GM12878 (cell line): ENCODE measurements around the gene NUDT13. TPM values are rescaled to one million over a fixed set of nuclear protein-coding genes. Genes with fewer than 3 reads are reported as not detected.

Source experiments
- ATAC-seq: fragments of 200-7000 bp; cut with Tn5 transposase; 3 replicates; pipeline ENCODE4 v1.9.1; 2020; ENCODE audit warnings: mild to moderate bottlenecking, moderate library complexity
- BruUV-seq: library from RNA; stranded (reverse); fragments of 400-500 nt; replicated peaks from 2 replicates; lab custom pipeline; 2021; lab: Mats Ljungman, UMichigan
- CTCF ChIA-PET: fragments of 300-600 bp; sonication (Branson Sonifier 250); formaldehyde crosslinking; extraction: SDS; loops from one replicate; lab custom pipeline; 2021; ENCODE audit warnings: inconsistent platforms; lab: Yijun Ruan, JAX
- POLR2A ChIA-PET: fragments of 350-600 bp; formaldehyde crosslinking; extraction: SDS; loops from one replicate; lab custom pipeline; 2021; ENCODE audit warnings: inconsistent platforms; lab: Charles Lee
- RAD21 ChIA-PET: fragments of 300-600 bp; sonication (Branson Sonifier 250); formaldehyde crosslinking; loops from one replicate; lab custom pipeline; 2023; ENCODE audit warnings: antibody characterized with exemption; ENCODE audit not compliant: unreplicated experiment; lab: Charles Lee
- SMC1A ChIA-PET: fragments of 300-600 bp; sonication (Branson Sonifier 250); formaldehyde crosslinking; loops from one replicate; lab custom pipeline; 2023; ENCODE audit not compliant: unreplicated experiment, uncharacterized antibody; lab: Charles Lee
- DNase-seq: peaks from one replicate; pipeline ENCODE4 v3.0.0-alpha.2; 2011; ENCODE audit warnings: low read depth, low spot score
- FAIRE-seq: peaks from 3 replicates; lab custom pipeline; 2011; peaks lifted over from hg19 to GRCh38; lab: Jason Lieb, UNC
- H2AFZ ChIP-seq: 2 replicates; pipeline ENCODE4 v1.6.0; 2011; ENCODE audit warnings: low read depth, low read length, control low read depth; ENCODE audit not compliant: control insufficient read depth
- H3K27ac ChIP-seq: 2 replicates; pipeline ENCODE4 v1.5.1; 2011; ENCODE audit warnings: control low read depth; ENCODE audit not compliant: control insufficient read depth, insufficient read depth
- H3K27me3 ChIP-seq, 2 experiments: replicated peaks in 1 of 2; 2 replicates each; pipeline versions ENCODE4 v1.6.0 to v1.6.1; 2011; ENCODE audit warnings: low read length in 1 of 2; ENCODE audit not compliant: control insufficient read depth in 2 of 2, insufficient read depth in 2 of 2
- H3K36me3 ChIP-seq, 2 experiments: 2 replicates each; pipeline ENCODE4 v1.5.1; 2011; ENCODE audit warnings: low read length in 1 of 2; ENCODE audit not compliant: control insufficient read depth in 2 of 2, insufficient read depth in 2 of 2
- H3K4me1 ChIP-seq: 2 replicates; pipeline ENCODE4 v1.6.1; 2011; ENCODE audit warnings: mild to moderate bottlenecking, low read length, moderate library complexity, mixed read lengths; ENCODE audit not compliant: control insufficient read depth, insufficient read depth
- H3K4me2 ChIP-seq: 2 replicates; pipeline ENCODE4 v1.6.0; 2011; ENCODE audit warnings: control low read depth; ENCODE audit not compliant: control insufficient read depth, insufficient read depth
- H3K4me3 ChIP-seq: fragments of 200-600 bp; sonication (generic); 2 replicates; pipeline ENCODE4 v1.5.1; 2016
- H3K79me2 ChIP-seq: 2 replicates; pipeline ENCODE4 v1.6.0; 2011; ENCODE audit warnings: low read length; ENCODE audit not compliant: control insufficient read depth, insufficient read depth
- H3K9ac ChIP-seq: 2 replicates; pipeline ENCODE4 v1.8.0; 2011; ENCODE audit warnings: low read length, control low read depth, mixed read lengths; ENCODE audit not compliant: control insufficient read depth, insufficient read depth
- H3K9me3 ChIP-seq: replicated peaks from 3 replicates; pipeline ENCODE4 v1.5.1; 2011; ENCODE audit warnings: mild to moderate bottlenecking, low read length; ENCODE audit not compliant: control insufficient read depth, insufficient read depth
- H4K20me1 ChIP-seq: 2 replicates; pipeline ENCODE4 v1.6.0; 2011; ENCODE audit not compliant: control insufficient read depth, insufficient read depth
- BMI1 ChIP-seq: fragments of 450-650 bp; IDR thresholded peaks from 2 replicates; pipeline ENCODE4 v1.6.1; 2016; ENCODE audit warnings: mild to moderate bottlenecking, moderate library complexity, borderline replicate concordance
- CBX5 ChIP-seq: sonication (generic); IDR thresholded peaks from 2 replicates; pipeline ENCODE4 v1.6.1; 2016; ENCODE audit warnings: low read depth, moderate library complexity, mild to moderate bottlenecking, inconsistent platforms
- EED ChIP-seq: sonication (generic); IDR thresholded peaks from 2 replicates; pipeline ENCODE4 v1.6.1; 2016; ENCODE audit warnings: antibody characterized with exemption, low read depth
- ETV6 ChIP-seq, 2 experiments: fragments of 450-650 bp in 1 of 2; IDR thresholded peaks in 1 of 2; conservative IDR thresholded peaks in 1 of 2; 2 replicates each; pipeline ENCODE4 v1.6.1; 2014; ENCODE audit warnings: antibody characterized with exemption in 1 of 2, borderline replicate concordance in 1 of 2, low read depth in 1 of 2, mild to moderate bottlenecking in 1 of 2, moderate library complexity in 1 of 2
- FOXK2 ChIP-seq: fragments of 450-650 bp; IDR thresholded peaks from 2 replicates; pipeline ENCODE4 v1.6.1; 2017; ENCODE audit warnings: mild to moderate bottlenecking, moderate library complexity
- HDAC6 ChIP-seq: fragments of 200-600 bp; sonication (generic); IDR thresholded peaks from one replicate; pipeline ENCODE4 v1.8.0; 2017; ENCODE audit warnings: antibody characterized with exemption; ENCODE audit not compliant: unreplicated experiment
- IRF4 ChIP-seq: IDR thresholded peaks from 2 replicates; pipeline ENCODE4 v1.6.1; 2011; ENCODE audit warnings: low read depth, low read length
- NBN ChIP-seq: fragments of 450-650 bp; IDR thresholded peaks from 2 replicates; pipeline ENCODE4 v1.6.1; 2016
- NFYA ChIP-seq: IDR thresholded peaks from 2 replicates; pipeline ENCODE4 v1.6.1; 2011; ENCODE audit warnings: low read depth, mild to moderate bottlenecking, low read length, improper control_type of control experiment, borderline replicate concordance
- NFYB ChIP-seq: IDR thresholded peaks from 2 replicates; pipeline ENCODE4 v1.6.1; 2011; ENCODE audit warnings: low read depth, mild to moderate bottlenecking, low read length, improper control_type of control experiment, moderate library complexity; ENCODE audit not compliant: insufficient read depth
- RAD21 ChIP-seq: IDR thresholded peaks from 2 replicates; pipeline ENCODE4 v1.6.1; 2011; ENCODE audit warnings: mild to moderate bottlenecking, low read depth, low read length, moderate library complexity; ENCODE audit not compliant: insufficient read depth
- RCOR1 ChIP-seq: conservative IDR thresholded peaks from 2 replicates; pipeline ENCODE4 v1.6.1; 2012; ENCODE audit warnings: low read depth, low read length, improper control_type of control experiment
- RUNX3 ChIP-seq: IDR thresholded peaks from 2 replicates; pipeline ENCODE4 v1.6.1; 2012; ENCODE audit warnings: low read length, inconsistent platforms
- TARDBP ChIP-seq: IDR thresholded peaks from 2 replicates; pipeline ENCODE4 v1.6.1; 2016; ENCODE audit warnings: borderline replicate concordance
- ZBED1 ChIP-seq: IDR thresholded peaks from 2 replicates; pipeline ENCODE4 v1.6.1; 2016; ENCODE audit warnings: borderline replicate concordance
- ZNF207 ChIP-seq: fragments of 450-650 bp; IDR thresholded peaks from 2 replicates; pipeline ENCODE4 v1.6.1; 2014; ENCODE audit warnings: antibody characterized with exemption, mild to moderate bottlenecking, borderline replicate concordance
- ZNF274 ChIP-seq: IDR thresholded peaks from one replicate; pipeline ENCODE4 v1.8.0; 2011; ENCODE audit not compliant: insufficient read length, insufficient read depth
- ZZZ3 ChIP-seq: IDR thresholded peaks from 2 replicates; pipeline ENCODE4 v1.6.1; 2011; ENCODE audit warnings: low read depth; ENCODE audit not compliant: control insufficient read depth, insufficient read length
- WGBS: methylation state at CpG from one replicate; pipeline ENCODE4 v1.1.6; 2016; ENCODE audit warnings: low lambda C conversion rate; ENCODE audit not compliant: insufficient replicate concordance, insufficient coverage; ENCODE audit errors: missing lambda C conversion rate; 5-methylcytosine and 5-hydroxymethylcytosine counted together
- in situ Hi-C: fragments of 300-500 bp; cut with MboI; formaldehyde crosslinking; loops from 9 replicates; pipeline ENCODE4 v1.14.3; 2018; ENCODE audit warnings: mixed read lengths
- intact Hi-C: fragments of 100-400 bp; cut with micrococcal nuclease; formaldehyde crosslinking; loops from one replicate; pipeline ENCODE4 v1.14.2; 2022; ENCODE audit not compliant: unreplicated experiment
- polyA plus RNA-seq, 11 experiments: library from polyadenylated mRNA; depleted of rRNA in 4 of 11; unstranded in 6 of 11; stranded (reverse) in 5 of 11; fragments of >200 nt; fragmentation: Nextera tagmentation in 4 of 11; fragmentation: Illumina TruSeq in 1 of 11; extraction: Ambion mirVana in 4 of 11; extraction: Trizol in 1 of 11; gene quantifications; 1 replicate in 1 of 11; 2 replicates in 10 of 11; pipeline versions ENCODE4 v1.2.1 to v1.2.3, GENCODE V29; 2011 to 2016; ENCODE audit warnings: inconsistent platforms in 2 of 11, missing spikeins in 2 of 11, low read depth in 1 of 11
- total RNA-seq, 4 experiments: library from RNA; depleted of rRNA in 3 of 4; stranded (reverse); fragments of >200 nt in 3 of 4; fragmentation: Illumina TruSeq in 1 of 4; extraction: Trizol in 1 of 4; gene quantifications; 2 replicates each; pipeline versions ENCODE4 v1.2.1 to v1.2.3, GENCODE V29; 2013 to 2021
- TF ChIP-seq, protein P1 (sequence below): fragments of 450-650 bp; IDR thresholded peaks from 2 replicates; pipeline ENCODE4 v1.6.1; 2017; ENCODE audit warnings: antibody characterized with exemption, mild to moderate bottlenecking, moderate library complexity
- TF ChIP-seq, protein P2 (sequence below): IDR thresholded peaks from 2 replicates; pipeline ENCODE4 v1.6.1; 2011; ENCODE audit warnings: borderline replicate concordance, low read depth, mild to moderate bottlenecking, moderate library complexity, mixed read lengths, low read length; ENCODE audit not compliant: insufficient read depth; ENCODE audit errors: extremely low read length

The NUDT13 gene
- total and polyA plus RNA-seq, 10 of the 15 experiments (the other 5 are each of a cell fraction or from before 2014, with no cell fraction given): 0.72 to 6.1 (median 1.9) TPM

DNA sequence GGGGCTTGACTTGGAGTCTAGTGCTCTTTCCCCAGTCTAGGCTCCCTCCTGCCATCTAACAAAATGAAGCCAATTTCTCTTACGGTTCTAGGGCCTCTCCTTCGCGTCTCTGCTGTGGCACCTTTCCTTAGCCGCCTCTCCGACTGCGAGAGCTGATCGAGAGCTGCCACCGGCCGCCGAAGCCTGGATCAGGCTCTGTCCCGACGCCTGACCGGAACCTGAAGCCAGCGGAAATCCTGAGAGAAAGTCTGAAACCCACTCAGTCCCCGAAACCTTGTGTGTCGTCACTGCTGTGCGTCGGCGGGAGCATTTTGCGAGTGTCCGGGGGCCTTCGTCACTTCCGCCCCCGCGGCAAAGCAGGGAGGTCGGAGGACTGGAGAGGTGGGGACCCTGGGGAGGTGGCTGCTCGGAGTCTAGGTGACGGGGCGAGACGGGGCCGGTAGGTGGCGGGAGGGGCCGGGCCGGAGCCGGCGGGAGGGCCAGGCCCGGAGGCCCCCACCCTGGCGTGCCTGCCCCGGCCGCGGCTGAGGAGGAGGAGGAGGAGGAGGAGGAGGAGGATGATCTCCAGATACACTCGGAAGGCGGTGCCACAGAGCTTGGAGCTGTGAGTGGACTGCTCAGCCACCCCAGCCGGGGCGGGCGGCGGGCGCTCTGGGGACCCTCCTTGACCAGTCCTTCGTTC is 57.7 kb downstream of the NUDT13 start, which contains the start of the genes ECD and FAM149B1 (continued):
- TF ChIP-seq FOXK2: no peak
- TF ChIP-seq NFYA: no peak
- TF ChIP-seq ZNF274: no peak
- no peak for TF ChIP-seq ZBED1
- peak; percentile 79 for TF ChIP-seq ZNF207
- peak; percentile 99 for TF ChIP-seq NBN
- TF ChIP-seq HDAC6: peak; percentile 39
- no peak for TF ChIP-seq CBX5

- H3K9me3 ChIP-seq: no peaks in the 10 kb centered on the region; the same call in 2 of the 3 replicates
- ChIA-PET POLR2A (interaction anchor here (0.5 to 3.8 kb wide), 12 partner anchors 19 to 1526 kb away, joined by 3 to 33 read pairs (median 5); partner anchors contain the start of genes DNAJC9 and P4HA1), RAD21 (interaction anchor here (0.5 to 1.9 kb wide), 7 partner anchors 43 to 84 kb away, joined by 3 to 5 read pairs (median 4); partner anchors contain the start of genes MRPS16 and P4HA1), SMC1A (interaction anchor here (0.8 to 3.6 kb wide), 7 partner anchors 10 to 79 kb away, joined by 3 to 28 read pairs (median 3); partner anchors contain the start of genes DNAJC9 and P4HA1), CTCF (interaction anchor here (0.9 to 3.5 kb wide), 6 partner anchors 10 to 84 kb away, joined by 3 to 29 read pairs (median 4); partner anchors contain the start of gene DNAJC9)
- ATAC-seq (peak; percentile 45), DNase-seq (no peak), FAIRE-seq (no peak)
- in situ Hi-C loops: loop anchor here (10.0 kb wide), 1 partner anchor 804 kb away; no protein-coding TSS in a partner anchor
- intact Hi-C loops: loop anchor here (2.0 kb wide), 1 partner anchor 78 kb away; the partner anchor contains the start of gene DNAJC9
- H3K4me3 ChIP-seq: peak overlapping the region; percentile 96
- BruUV-seq: TSS peak; percentile 87
- 0% methylated on average over 6 of the region's 6 CpGs for WGBS
- peaks cover 0 to 5% of the 10 kb centered on the region in 2 experiments; a peak in 2 of 4 replicates for H3K36me3 ChIP-seq
- H3K4me2 ChIP-seq: peak overlapping the region; percentile 67
- peak overlapping the region; percentile 71 for H2AFZ ChIP-seq
- H3K4me1 ChIP-seq: no peaks in the 10 kb centered on the region
- H3K9ac ChIP-seq: peak overlapping the region; percentile 86
- H3K27ac ChIP-seq: peak overlapping the region; percentile 84
- no peaks in the 10 kb centered on the region for H3K27me3 ChIP-seq
- no peaks in the 10 kb centered on the region for H4K20me1 ChIP-seq
- peaks cover 38% of the 10 kb centered on the region for H3K79me2 ChIP-seq
- TF ChIP-seq RAD21 (no peak), NFYB (no peak), RCOR1 (no peak), IRF4 (no peak), TARDBP (no peak), ZZZ3 (no peak), BMI1 (no peak), EED (no peak), ETV6 (conservative IDR thresholded peaks at IDR 0.05 in 1 of 2, IDR thresholded peaks at IDR 0.05 in 1 of 2; ENCODE audit: borderline replicate concordance in 1 of 2, low read depth in 1 of 2) (no peak), RUNX3 (no peak)
- TF ChIP-seq, protein P1, sequence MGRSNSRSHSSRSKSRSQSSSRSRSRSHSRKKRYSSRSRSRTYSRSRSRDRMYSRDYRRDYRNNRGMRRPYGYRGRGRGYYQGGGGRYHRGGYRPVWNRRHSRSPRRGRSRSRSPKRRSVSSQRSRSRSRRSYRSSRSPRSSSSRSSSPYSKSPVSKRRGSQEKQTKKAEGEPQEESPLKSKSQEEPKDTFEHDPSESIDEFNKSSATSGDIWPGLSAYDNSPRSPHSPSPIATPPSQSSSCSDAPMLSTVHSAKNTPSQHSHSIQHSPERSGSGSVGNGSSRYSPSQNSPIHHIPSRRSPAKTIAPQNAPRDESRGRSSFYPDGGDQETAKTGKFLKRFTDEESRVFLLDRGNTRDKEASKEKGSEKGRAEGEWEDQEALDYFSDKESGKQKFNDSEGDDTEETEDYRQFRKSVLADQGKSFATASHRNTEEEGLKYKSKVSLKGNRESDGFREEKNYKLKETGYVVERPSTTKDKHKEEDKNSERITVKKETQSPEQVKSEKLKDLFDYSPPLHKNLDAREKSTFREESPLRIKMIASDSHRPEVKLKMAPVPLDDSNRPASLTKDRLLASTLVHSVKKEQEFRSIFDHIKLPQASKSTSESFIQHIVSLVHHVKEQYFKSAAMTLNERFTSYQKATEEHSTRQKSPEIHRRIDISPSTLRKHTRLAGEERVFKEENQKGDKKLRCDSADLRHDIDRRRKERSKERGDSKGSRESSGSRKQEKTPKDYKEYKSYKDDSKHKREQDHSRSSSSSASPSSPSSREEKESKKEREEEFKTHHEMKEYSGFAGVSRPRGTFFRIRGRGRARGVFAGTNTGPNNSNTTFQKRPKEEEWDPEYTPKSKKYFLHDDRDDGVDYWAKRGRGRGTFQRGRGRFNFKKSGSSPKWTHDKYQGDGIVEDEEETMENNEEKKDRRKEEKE: no peak
- TF ChIP-seq, protein P2, sequence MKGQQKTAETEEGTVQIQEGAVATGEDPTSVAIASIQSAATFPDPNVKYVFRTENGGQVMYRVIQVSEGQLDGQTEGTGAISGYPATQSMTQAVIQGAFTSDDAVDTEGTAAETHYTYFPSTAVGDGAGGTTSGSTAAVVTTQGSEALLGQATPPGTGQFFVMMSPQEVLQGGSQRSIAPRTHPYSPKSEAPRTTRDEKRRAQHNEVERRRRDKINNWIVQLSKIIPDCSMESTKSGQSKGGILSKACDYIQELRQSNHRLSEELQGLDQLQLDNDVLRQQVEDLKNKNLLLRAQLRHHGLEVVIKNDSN: no peak
Measured at GRCh38 chr10:73168465-73168803, 58.2 kb downstream of the NUDT13 start.
